K562 (cell line): ENCODE measurements around the gene PRDM16. TPM values are rescaled to one million over a fixed set of nuclear protein-coding genes. Genes with fewer than 3 reads are reported as not detected.

Experiments
- ATAC-seq: fragments of 200-7000 bp; cut with Tn5 transposase; 3 replicates; pipeline ENCODE4 v1.9.1; 2020; ENCODE audit warnings: moderate library complexity
- BruUV-seq: library from RNA; stranded (reverse); fragments of 400-500 nt; replicated peaks from 2 replicates; lab custom pipeline; 2021; lab: Mats Ljungman, UMichigan
- CTCF ChIA-PET: fragments of 300-600 bp; formaldehyde crosslinking; extraction: SDS; loops from one replicate; lab custom pipeline; 2021; ENCODE audit warnings: low intra/inter-chr PET ratio; lab: Yijun Ruan, JAX
- POLR2A ChIA-PET: fragments of 300-600, 350-650 bp; sonication (Branson Sonifier 250); formaldehyde crosslinking; extraction: SDS; loops from one replicate; lab custom pipeline; 2021; ENCODE audit warnings: antibody characterized with exemption, inconsistent platforms; lab: Yijun Ruan, JAX
- DNase-seq, 4 experiments: peaks; one replicate each; pipeline versions ENCODE4 v3.0.0 to v3.0.0-alpha.2; 2011 to 2018; ENCODE audit warnings: low spot score in 3 of 4, mixed read lengths in 3 of 4; ENCODE audit errors: extremely low read depth in 1 of 4
- FAIRE-seq: peaks from 2 replicates; lab custom pipeline; 2011; peaks lifted over from hg19 to GRCh38; lab: Jason Lieb, UNC
- H2AFZ ChIP-seq: 2 replicates; pipeline ENCODE4 v1.6.0; 2011; ENCODE audit warnings: low read depth, low read length, control low read depth, inconsistent platforms
- H3K27ac ChIP-seq: fragments of 200-600 bp; 3 replicates; pipeline ENCODE4 v1.8.0; 2011; ENCODE audit warnings: low read depth, mild to moderate bottlenecking, control low read depth, inconsistent platforms, low read length, moderate library complexity, mixed read lengths; ENCODE audit errors: extremely low read depth
- H3K27me3 ChIP-seq, 2 experiments: fragments of 300-600 bp in 1 of 2; 2 replicates in 1 of 2; 3 replicates in 1 of 2; pipeline versions ENCODE4 v1.6.0 to v1.8.0; 2011; ENCODE audit warnings: inconsistent platforms in 2 of 2, low read length in 2 of 2, mild to moderate bottlenecking in 1 of 2, mixed read lengths in 1 of 2, moderate library complexity in 1 of 2; ENCODE audit not compliant: control insufficient read depth in 2 of 2, insufficient read depth in 2 of 2
- H3K36me3 ChIP-seq: fragments of 300-600 bp; 3 replicates; pipeline ENCODE4 v1.8.0; 2011; ENCODE audit warnings: mild to moderate bottlenecking, low read length, inconsistent platforms; ENCODE audit not compliant: control insufficient read depth, insufficient read depth
- H3K4me1 ChIP-seq, 2 experiments: fragments of 200-600 bp in 1 of 2; replicated peaks in 1 of 2; 2 replicates in 1 of 2; 3 replicates in 1 of 2; pipeline versions ENCODE4 v1.5.1 to v1.8.0; 2011; ENCODE audit warnings: inconsistent platforms in 2 of 2, low read length in 2 of 2, mild to moderate bottlenecking in 1 of 2, mixed read lengths in 1 of 2, moderate library complexity in 1 of 2; ENCODE audit not compliant: control insufficient read depth in 2 of 2, insufficient read depth in 2 of 2
- H3K4me2 ChIP-seq: 2 replicates; pipeline ENCODE4 v1.6.1; 2011; ENCODE audit warnings: low read length, control low read depth, inconsistent platforms, mixed read lengths; ENCODE audit not compliant: insufficient read depth
- H3K4me3 ChIP-seq: fragments of 200-600 bp; sonication (generic), shearing (Covaris generic); 2 replicates; pipeline ENCODE4 v1.5.1; 2016; ENCODE audit warnings: control low read depth, inconsistent platforms
- H3K79me2 ChIP-seq: fragments of 200-600 bp; 3 replicates; pipeline ENCODE4 v1.8.0; 2011; ENCODE audit warnings: low read length, inconsistent platforms; ENCODE audit not compliant: control insufficient read depth, insufficient read depth
- H3K9ac ChIP-seq, 2 experiments: 2 replicates each; pipeline versions ENCODE4 v1.6.0 to v1.6.1; 2011; ENCODE audit warnings: low read depth in 2 of 2, low read length in 2 of 2, control low read depth in 1 of 2, inconsistent platforms in 1 of 2, mild to moderate bottlenecking in 1 of 2, mixed read lengths in 1 of 2; ENCODE audit not compliant: insufficient read depth in 1 of 2
- H3K9me1 ChIP-seq: one replicate; pipeline ENCODE4 v1.6.0; 2011; ENCODE audit warnings: inconsistent platforms, mild to moderate bottlenecking, low read length, moderate library complexity; ENCODE audit not compliant: control insufficient read depth, insufficient read depth
- H3K9me3 ChIP-seq: replicated peaks from 2 replicates; pipeline ENCODE4 v1.5.1; 2011; ENCODE audit warnings: low read depth, low read length, inconsistent platforms; ENCODE audit not compliant: control insufficient read depth, insufficient read depth
- H4K20me1 ChIP-seq: replicated peaks from 2 replicates; pipeline ENCODE4 v1.6.1; 2011; ENCODE audit warnings: low read length, inconsistent platforms, mixed read lengths; ENCODE audit not compliant: control insufficient read depth, insufficient read depth
- FOXK1 ChIP-seq: sonication (generic); formaldehyde crosslinking; IDR thresholded peaks from 2 replicates; pipeline ENCODE4 v1.8.0; 2022; ENCODE audit warnings: missing genetic modification reagents, mild to moderate bottlenecking, borderline replicate concordance
- NCOA4 ChIP-seq: fragments of 450-650 bp; IDR thresholded peaks from 2 replicates; pipeline ENCODE4 v1.6.1; 2018; ENCODE audit warnings: mild to moderate bottlenecking; ENCODE audit not compliant: partially characterized antibody
- NFATC3 ChIP-seq: fragments of 450-650 bp; IDR thresholded peaks from 2 replicates; pipeline ENCODE4 v1.6.1; 2017; ENCODE audit warnings: mild to moderate bottlenecking
- NONO ChIP-seq, 2 experiments: fragments of 200-400 bp in 1 of 2; fragments of 450-650 bp in 1 of 2; formaldehyde crosslinking in 1 of 2; IDR thresholded peaks; 2 replicates each; pipeline ENCODE4 v1.6.1; 2017; ENCODE audit warnings: low read depth in 2 of 2, mild to moderate bottlenecking in 2 of 2, moderate library complexity in 2 of 2, low read length in 1 of 2
- PHB2 ChIP-seq: fragments of 450-650 bp; IDR thresholded peaks from 2 replicates; pipeline ENCODE4 v1.6.1; 2017; ENCODE audit warnings: low read depth
- ZC3H8 ChIP-seq: fragments of 450-650 bp; IDR thresholded peaks from 2 replicates; pipeline ENCODE4 v1.6.1; 2017
- ZNF316 ChIP-seq: fragments of 450-650 bp; IDR thresholded peaks from 2 replicates; pipeline ENCODE4 v1.6.1; 2016
- WGBS: fragments of 100-300 bp; shearing (Covaris generic); methylation state at CpG from one replicate; pipeline ENCODE4 v1.1.6; 2016; ENCODE audit warnings: low coverage, mixed read lengths; ENCODE audit not compliant: insufficient coverage; ENCODE audit errors: missing lambda C conversion rate; 5-methylcytosine and 5-hydroxymethylcytosine counted together
- in situ Hi-C: fragments of 300-500 bp; cut with MboI; formaldehyde crosslinking; loops from 4 replicates; pipeline ENCODE4 v1.15.0; 2018; ENCODE audit warnings: inconsistent platforms, mixed read lengths
- intact Hi-C: fragments of 100-400 bp; cut with micrococcal nuclease; formaldehyde crosslinking; loops from 2 replicates; pipeline ENCODE4 v1.14.2; 2022
- polyA plus RNA-seq, 8 experiments: library from polyadenylated mRNA; depleted of rRNA in 4 of 8; stranded (reverse) in 5 of 8; unstranded in 3 of 8; fragments of >200 nt; fragmentation: Nextera tagmentation in 2 of 8; fragmentation: Illumina TruSeq in 1 of 8; extraction: Ambion mirVana in 2 of 8; extraction: Trizol in 1 of 8; gene quantifications; 2 replicates each; pipeline versions ENCODE4 v1.2.1 to v1.2.3, GENCODE V29; 2011 to 2014; ENCODE audit warnings: inconsistent platforms in 1 of 8, missing spikeins in 1 of 8
- total RNA-seq, 7 experiments: library from RNA; depleted of rRNA in 6 of 7; stranded (reverse); fragments of >200 nt in 6 of 7; fragmentation: Illumina TruSeq in 2 of 7; extraction: Trizol in 2 of 7; gene quantifications; 2 replicates each; pipeline versions ENCODE4 v1.2.1 to v1.2.3, GENCODE V29; 2011 to 2021; ENCODE audit warnings: low replicate concordance in 1 of 7
- TF ChIP-seq, protein P1 (sequence below): fragments of 250-450 bp; sonication (Bioruptor Pico); IDR thresholded peaks from 2 replicates; pipeline ENCODE4 v1.9.0; 2021; ENCODE audit warnings: mild to moderate bottlenecking, inconsistent platforms
- TF ChIP-seq, protein P2 (sequence below): sonication (generic); formaldehyde crosslinking; IDR thresholded peaks from 2 replicates; pipeline ENCODE4 v1.8.1; 2023; ENCODE audit warnings: mild to moderate bottlenecking, missing genetic modification reagents
- TF ChIP-seq, protein P3 (sequence below): fragments of 450-650 bp; IDR thresholded peaks from 2 replicates; pipeline ENCODE4 v1.6.1; 2016; ENCODE audit warnings: low read depth, mild to moderate bottlenecking, moderate library complexity
- TF ChIP-seq, protein P4 (sequence below): sonication (generic); formaldehyde crosslinking; IDR thresholded peaks from 2 replicates; pipeline ENCODE4 v1.8.1; 2023; ENCODE audit warnings: mild to moderate bottlenecking, missing genetic modification reagents, moderate library complexity
- TF ChIP-seq, protein P5 (sequence below): fragments of 250-450 bp; sonication (Bioruptor Pico); IDR thresholded peaks from 2 replicates; pipeline ENCODE4 v1.5.0; 2021

Gene PRDM16
- total and polyA plus RNA-seq, 9 of the 15 experiments (the other 6 are each of a cell fraction or from before 2014, with no cell fraction given) = 0.10 to 0.27 TPM; not detected in 7

DNA sequence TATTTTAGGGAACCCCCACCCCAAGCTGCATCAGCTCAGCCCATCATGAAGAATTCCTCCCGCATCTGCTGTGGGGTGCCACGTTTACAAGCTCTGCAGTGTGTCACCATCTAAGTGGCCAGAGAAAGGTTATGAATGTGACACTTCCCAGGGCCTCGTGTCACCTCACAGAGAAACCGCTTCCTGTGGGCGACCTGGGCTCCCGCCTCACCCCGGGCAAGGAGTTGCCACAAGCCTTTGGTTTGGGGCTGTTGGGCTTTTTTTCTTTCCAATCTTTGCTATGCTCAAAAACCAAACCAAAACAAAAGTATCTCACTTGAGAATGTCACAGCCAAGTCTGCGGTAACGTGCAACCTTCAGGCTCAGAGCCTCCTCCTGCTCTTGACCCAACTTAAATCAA, 303.3 kb downstream of the PRDM16 start:
- H3K27ac ChIP-seq = no peak overlapping the region
- in situ Hi-C loops (no loop called here), intact Hi-C loops (no loop called here)
- peaks cover 19 to 47% of the 10 kb centered on the region in 2 experiments; a peak in 3 of 5 replicates for H3K27me3 ChIP-seq
- ChIA-PET POLR2A (no interaction called here), CTCF (no interaction called here)
- H3K9me3 ChIP-seq = no peaks in the 10 kb centered on the region
- no peak for DNase-seq
- H4K20me1 ChIP-seq = peaks cover 5% of the 10 kb centered on the region; the same call in 1 of the 2 replicates
- ATAC-seq = no peak
- H3K9ac ChIP-seq = no peak overlapping the region
- under 1% methylated on average over 9 of the region's 9 CpGs for WGBS
- H3K4me2 ChIP-seq = no peak overlapping the region
- H2AFZ ChIP-seq = no peak overlapping the region
- H3K4me3 ChIP-seq = no peak overlapping the region
- no peak for FAIRE-seq
- H3K36me3 ChIP-seq = no peaks in the 10 kb centered on the region
- no peaks in the 10 kb centered on the region for H3K79me2 ChIP-seq
- H3K4me1 ChIP-seq = no peaks in the 10 kb centered on the region
- BruUV-seq = no TSS peak
- H3K9me1 ChIP-seq = no peaks in the 10 kb centered on the region
- TF ChIP-seq, protein P1, sequence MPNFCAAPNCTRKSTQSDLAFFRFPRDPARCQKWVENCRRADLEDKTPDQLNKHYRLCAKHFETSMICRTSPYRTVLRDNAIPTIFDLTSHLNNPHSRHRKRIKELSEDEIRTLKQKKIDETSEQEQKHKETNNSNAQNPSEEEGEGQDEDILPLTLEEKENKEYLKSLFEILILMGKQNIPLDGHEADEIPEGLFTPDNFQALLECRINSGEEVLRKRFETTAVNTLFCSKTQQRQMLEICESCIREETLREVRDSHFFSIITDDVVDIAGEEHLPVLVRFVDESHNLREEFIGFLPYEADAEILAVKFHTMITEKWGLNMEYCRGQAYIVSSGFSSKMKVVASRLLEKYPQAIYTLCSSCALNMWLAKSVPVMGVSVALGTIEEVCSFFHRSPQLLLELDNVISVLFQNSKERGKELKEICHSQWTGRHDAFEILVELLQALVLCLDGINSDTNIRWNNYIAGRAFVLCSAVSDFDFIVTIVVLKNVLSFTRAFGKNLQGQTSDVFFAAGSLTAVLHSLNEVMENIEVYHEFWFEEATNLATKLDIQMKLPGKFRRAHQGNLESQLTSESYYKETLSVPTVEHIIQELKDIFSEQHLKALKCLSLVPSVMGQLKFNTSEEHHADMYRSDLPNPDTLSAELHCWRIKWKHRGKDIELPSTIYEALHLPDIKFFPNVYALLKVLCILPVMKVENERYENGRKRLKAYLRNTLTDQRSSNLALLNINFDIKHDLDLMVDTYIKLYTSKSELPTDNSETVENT (CRISPR knock-in tag) = no peak
- TF ChIP-seq ZC3H8 (no peak), NFATC3 (no peak), NCOA4 (no peak), NONO (IDR thresholded peaks at IDR 0.05; ENCODE audit: low read depth in 2 of 2, low read length in 1 of 2) (no peak), ZNF316 (no peak), PHB2 (no peak), FOXK1 (CRISPR knock-in tag) (no peak)
- TF ChIP-seq, protein P2, sequence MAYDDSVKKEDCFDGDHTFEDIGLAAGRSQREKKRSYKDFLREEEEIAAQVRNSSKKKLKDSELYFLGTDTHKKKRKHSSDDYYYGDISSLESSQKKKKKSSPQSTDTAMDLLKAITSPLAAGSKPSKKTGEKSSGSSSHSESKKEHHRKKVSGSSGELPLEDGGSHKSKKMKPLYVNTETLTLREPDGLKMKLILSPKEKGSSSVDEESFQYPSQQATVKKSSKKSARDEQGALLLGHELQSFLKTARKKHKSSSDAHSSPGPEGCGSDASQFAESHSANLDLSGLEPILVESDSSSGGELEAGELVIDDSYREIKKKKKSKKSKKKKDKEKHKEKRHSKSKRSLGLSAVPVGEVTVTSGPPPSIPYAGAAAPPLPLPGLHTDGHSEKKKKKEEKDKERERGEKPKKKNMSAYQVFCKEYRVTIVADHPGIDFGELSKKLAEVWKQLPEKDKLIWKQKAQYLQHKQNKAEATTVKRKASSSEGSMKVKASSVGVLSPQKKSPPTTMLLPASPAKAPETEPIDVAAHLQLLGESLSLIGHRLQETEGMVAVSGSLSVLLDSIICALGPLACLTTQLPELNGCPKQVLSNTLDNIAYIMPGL (CRISPR knock-in tag) = no peak
- TF ChIP-seq, protein P3, sequence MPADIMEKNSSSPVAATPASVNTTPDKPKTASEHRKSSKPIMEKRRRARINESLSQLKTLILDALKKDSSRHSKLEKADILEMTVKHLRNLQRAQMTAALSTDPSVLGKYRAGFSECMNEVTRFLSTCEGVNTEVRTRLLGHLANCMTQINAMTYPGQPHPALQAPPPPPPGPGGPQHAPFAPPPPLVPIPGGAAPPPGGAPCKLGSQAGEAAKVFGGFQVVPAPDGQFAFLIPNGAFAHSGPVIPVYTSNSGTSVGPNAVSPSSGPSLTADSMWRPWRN = no peak
- TF ChIP-seq, protein P4, sequence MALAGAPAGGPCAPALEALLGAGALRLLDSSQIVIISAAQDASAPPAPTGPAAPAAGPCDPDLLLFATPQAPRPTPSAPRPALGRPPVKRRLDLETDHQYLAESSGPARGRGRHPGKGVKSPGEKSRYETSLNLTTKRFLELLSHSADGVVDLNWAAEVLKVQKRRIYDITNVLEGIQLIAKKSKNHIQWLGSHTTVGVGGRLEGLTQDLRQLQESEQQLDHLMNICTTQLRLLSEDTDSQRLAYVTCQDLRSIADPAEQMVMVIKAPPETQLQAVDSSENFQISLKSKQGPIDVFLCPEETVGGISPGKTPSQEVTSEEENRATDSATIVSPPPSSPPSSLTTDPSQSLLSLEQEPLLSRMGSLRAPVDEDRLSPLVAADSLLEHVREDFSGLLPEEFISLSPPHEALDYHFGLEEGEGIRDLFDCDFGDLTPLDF = no peak
- TF ChIP-seq, protein P5, sequence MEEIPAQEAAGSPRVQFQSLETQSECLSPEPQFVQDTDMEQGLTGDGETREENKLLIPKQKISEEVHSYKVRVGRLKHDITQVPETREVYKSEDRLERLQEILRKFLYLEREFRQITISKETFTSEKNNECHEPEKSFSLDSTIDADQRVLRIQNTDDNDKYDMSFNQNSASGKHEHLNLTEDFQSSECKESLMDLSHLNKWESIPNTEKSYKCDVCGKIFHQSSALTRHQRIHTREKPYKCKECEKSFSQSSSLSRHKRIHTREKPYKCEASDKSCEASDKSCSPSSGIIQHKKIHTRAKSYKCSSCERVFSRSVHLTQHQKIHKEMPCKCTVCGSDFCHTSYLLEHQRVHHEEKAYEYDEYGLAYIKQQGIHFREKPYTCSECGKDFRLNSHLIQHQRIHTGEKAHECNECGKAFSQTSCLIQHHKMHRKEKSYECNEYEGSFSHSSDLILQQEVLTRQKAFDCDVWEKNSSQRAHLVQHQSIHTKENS (CRISPR knock-in tag) = no peak
